ENCODE data around the gene TPSD1. TPM values are rescaled to one million over a fixed set of nuclear protein-coding genes. Genes with fewer than 3 reads are reported as not detected.

TPSD1 gene
- total RNA-seq, 1 experiment from 2014 or later, result 0.26 TPM

DNA sequence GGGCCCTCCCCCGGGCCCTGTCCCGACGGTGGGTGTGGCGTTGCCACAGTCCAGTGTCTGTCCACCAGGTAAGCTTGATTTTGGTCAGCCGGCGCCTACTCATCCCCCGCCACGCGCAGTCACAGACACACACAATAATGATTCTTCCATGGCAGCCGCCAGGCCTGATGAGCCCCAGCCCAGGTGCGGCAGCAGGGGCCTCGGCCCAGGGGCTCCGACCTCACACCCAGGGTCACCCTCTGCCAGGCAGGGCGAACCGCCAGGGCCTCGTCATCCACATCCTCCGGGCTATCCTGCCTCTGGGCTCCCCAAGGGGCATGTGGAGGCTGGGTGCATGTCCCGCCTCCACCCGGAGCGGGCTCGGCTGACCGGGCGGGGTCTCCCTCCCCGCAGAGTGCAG, 38.3 kb upstream of the TPSD1 start:
- in situ Hi-C loops (cut with HindIII; ENCODE audit: low pct_unique_long_range_greater_than_20kb, low sequenced_read_pairs) (no loop called here), intact Hi-C loops (cut with micrococcal nuclease; ENCODE audit: unreplicated experiment) (no loop called here)
- H3K27me3 ChIP-seq (ENCODE audit: control insufficient read depth, insufficient read depth, low read length), result no peaks in the 10 kb centered on the region
- no peaks in the 10 kb centered on the region for H3K9me3 ChIP-seq (ENCODE audit: control insufficient read depth, insufficient read depth, low read depth, low read length)
- BruUV-seq (replicated peaks), result no TSS peak
- no peak for DNase-seq (ENCODE audit: low read depth, low spot score)
- H3K4me3 ChIP-seq (ENCODE audit: low read depth in 2 of 2, low read length in 2 of 2), result no peak overlapping the region
- no peak for ATAC-seq
- no peaks in the 10 kb centered on the region for H3K4me1 ChIP-seq (ENCODE audit: control insufficient read depth, insufficient read depth, low read length)
- ChIA-PET CTCF (no interaction called here), POLR2A (no interaction called here)
- no peaks in the 10 kb centered on the region for H3K36me3 ChIP-seq (ENCODE audit: control insufficient read depth, insufficient read depth, low read length)
- H3K27ac ChIP-seq (ENCODE audit: low read length), result no peak overlapping the region
- TF ChIP-seq, protein P1, sequence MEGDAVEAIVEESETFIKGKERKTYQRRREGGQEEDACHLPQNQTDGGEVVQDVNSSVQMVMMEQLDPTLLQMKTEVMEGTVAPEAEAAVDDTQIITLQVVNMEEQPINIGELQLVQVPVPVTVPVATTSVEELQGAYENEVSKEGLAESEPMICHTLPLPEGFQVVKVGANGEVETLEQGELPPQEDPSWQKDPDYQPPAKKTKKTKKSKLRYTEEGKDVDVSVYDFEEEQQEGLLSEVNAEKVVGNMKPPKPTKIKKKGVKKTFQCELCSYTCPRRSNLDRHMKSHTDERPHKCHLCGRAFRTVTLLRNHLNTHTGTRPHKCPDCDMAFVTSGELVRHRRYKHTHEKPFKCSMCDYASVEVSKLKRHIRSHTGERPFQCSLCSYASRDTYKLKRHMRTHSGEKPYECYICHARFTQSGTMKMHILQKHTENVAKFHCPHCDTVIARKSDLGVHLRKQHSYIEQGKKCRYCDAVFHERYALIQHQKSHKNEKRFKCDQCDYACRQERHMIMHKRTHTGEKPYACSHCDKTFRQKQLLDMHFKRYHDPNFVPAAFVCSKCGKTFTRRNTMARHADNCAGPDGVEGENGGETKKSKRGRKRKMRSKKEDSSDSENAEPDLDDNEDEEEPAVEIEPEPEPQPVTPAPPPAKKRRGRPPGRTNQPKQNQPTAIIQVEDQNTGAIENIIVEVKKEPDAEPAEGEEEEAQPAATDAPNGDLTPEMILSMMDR (IDR thresholded peaks at IDR 0.05), result no peak
- TF ChIP-seq TCF7L2 (IDR thresholded peaks at IDR 0.05; ENCODE audit: low read depth, low read length) (no peak), POLR2AphosphoS5 (IDR thresholded peaks at IDR 0.05; ENCODE audit: low read depth, low read length) (no peak), SIN3A (IDR thresholded peaks at IDR 0.05; ENCODE audit: borderline replicate concordance, insufficient read depth, low read depth, low read length) (no peak)
- TF ChIP-seq, protein P2, sequence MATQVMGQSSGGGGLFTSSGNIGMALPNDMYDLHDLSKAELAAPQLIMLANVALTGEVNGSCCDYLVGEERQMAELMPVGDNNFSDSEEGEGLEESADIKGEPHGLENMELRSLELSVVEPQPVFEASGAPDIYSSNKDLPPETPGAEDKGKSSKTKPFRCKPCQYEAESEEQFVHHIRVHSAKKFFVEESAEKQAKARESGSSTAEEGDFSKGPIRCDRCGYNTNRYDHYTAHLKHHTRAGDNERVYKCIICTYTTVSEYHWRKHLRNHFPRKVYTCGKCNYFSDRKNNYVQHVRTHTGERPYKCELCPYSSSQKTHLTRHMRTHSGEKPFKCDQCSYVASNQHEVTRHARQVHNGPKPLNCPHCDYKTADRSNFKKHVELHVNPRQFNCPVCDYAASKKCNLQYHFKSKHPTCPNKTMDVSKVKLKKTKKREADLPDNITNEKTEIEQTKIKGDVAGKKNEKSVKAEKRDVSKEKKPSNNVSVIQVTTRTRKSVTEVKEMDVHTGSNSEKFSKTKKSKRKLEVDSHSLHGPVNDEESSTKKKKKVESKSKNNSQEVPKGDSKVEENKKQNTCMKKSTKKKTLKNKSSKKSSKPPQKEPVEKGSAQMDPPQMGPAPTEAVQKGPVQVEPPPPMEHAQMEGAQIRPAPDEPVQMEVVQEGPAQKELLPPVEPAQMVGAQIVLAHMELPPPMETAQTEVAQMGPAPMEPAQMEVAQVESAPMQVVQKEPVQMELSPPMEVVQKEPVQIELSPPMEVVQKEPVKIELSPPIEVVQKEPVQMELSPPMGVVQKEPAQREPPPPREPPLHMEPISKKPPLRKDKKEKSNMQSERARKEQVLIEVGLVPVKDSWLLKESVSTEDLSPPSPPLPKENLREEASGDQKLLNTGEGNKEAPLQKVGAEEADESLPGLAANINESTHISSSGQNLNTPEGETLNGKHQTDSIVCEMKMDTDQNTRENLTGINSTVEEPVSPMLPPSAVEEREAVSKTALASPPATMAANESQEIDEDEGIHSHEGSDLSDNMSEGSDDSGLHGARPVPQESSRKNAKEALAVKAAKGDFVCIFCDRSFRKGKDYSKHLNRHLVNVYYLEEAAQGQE (IDR thresholded peaks at IDR 0.05; ENCODE audit: insufficient read depth in 1 of 2, low read depth in 2 of 2, low read length in 1 of 2), result no peak

DNA sequence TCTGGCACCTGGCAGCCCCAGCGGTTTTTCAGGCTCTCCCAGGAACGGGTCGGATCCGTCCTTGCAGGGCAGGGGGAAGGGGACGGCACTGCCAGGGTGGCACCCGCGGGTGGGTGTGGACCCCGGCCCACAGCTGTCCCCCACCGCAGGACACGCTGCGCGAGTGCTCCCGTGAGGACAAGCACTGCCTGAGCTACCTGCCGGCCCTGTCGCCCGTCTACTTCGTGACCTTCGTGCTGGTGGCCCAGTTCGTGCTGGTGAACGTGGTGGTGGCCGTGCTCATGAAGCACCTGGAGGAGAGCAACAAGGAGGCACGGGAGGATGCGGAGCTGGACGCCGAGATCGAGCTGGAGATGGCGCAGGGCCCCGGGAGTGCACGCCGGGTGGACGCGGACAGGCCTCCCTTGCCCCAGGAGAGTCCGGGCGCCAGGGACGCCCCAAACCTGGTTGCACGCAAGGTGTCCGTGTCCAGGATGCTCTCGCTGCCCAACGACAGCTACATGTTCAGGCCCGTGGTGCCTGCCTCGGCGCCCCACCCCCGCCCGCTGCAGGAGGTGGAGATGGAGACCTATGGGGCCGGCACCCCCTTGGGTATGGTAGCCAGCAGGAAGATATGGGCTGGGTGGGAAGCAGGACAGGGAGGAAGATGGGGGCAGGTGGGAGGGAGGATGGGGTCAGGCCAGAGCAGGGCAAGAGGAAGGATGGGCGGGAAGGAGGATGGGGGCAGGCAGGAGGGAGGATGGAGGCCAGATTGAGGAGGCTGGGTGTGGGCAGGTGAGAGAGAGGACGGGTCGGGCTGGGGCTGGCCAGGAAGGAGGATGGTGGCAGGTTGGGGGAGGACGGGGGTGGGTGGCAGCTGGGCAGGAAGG, 37.6 kb upstream of the TPSD1 start:
- ATAC-seq (no peak), DNase-seq (ENCODE audit: low read depth, low spot score) (no peak)
- intact Hi-C loops (cut with micrococcal nuclease; ENCODE audit: unreplicated experiment) (no loop called here), in situ Hi-C loops (cut with HindIII; ENCODE audit: low pct_unique_long_range_greater_than_20kb, low sequenced_read_pairs) (no loop called here)
- Histone ChIP-seq H3K9me3 (ENCODE audit: control insufficient read depth, insufficient read depth, low read depth, low read length) (no peaks in the 10 kb centered on the region), H3K4me3 (ENCODE audit: low read depth in 2 of 2, low read length in 2 of 2) (no peak overlapping the region), H3K27me3 (ENCODE audit: control insufficient read depth, insufficient read depth, low read length) (no peaks in the 10 kb centered on the region), H3K4me1 (ENCODE audit: control insufficient read depth, insufficient read depth, low read length) (no peaks in the 10 kb centered on the region), H3K36me3 (ENCODE audit: control insufficient read depth, insufficient read depth, low read length) (no peaks in the 10 kb centered on the region), H3K27ac (ENCODE audit: low read length) (no peak overlapping the region)
- TF ChIP-seq SIN3A (IDR thresholded peaks at IDR 0.05; ENCODE audit: borderline replicate concordance, insufficient read depth, low read depth, low read length) (no peak), TCF7L2 (IDR thresholded peaks at IDR 0.05; ENCODE audit: low read depth, low read length) (no peak), POLR2AphosphoS5 (IDR thresholded peaks at IDR 0.05; ENCODE audit: low read depth, low read length) (no peak)
- TF ChIP-seq, protein P2 (IDR thresholded peaks at IDR 0.05; ENCODE audit: insufficient read depth in 1 of 2, low read depth in 2 of 2, low read length in 1 of 2), result no peak
- TF ChIP-seq, protein P1 (IDR thresholded peaks at IDR 0.05), result no peak
- POLR2A ChIA-PET, result no interaction called here
- CTCF ChIA-PET, result no interaction called here
- no TSS peak for BruUV-seq (replicated peaks)

Measured in Panc1 (cell line).